GM12872 (cell line): ENCODE measurements around the gene CTRL.

Experiments
- CTCF ChIP-seq: IDR thresholded peaks from 3 replicates; pipeline ENCODE4 v1.5.1; 2011; ENCODE audit warnings: low read depth, mild to moderate bottlenecking, low read length, moderate library complexity; ENCODE audit not compliant: insufficient read depth

The CTRL gene

DNA sequence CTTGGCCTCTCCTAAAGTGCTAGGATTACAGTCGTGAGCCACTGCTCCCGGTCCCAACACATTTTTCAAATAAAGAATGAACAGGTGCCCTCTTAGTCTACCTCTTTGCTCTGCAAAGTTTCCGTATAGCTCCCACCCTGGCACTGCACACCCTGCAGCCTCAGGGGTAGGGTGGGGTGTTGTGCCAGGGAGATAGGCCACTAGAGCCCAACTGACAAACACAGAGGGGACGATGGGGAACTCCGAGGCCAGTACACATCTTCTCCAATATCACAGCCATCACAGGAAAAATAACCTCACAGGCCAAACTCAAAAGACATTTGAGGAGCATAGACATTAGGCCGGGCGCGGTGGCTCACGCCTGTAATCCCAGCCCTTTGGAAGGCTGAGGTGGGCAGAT, 39.4 kb upstream of the CTRL start:
- no peak for TF ChIP-seq CTCF

- no peak for TF ChIP-seq CTCF
Measured at GRCh38 chr16:67969254-67970039, 37.8 kb upstream of the CTRL start.

GRCh38 chr16:67968400-67969253, 37.0 kb upstream of the CTRL start, which contains the start of gene SLC12A4:
Gene SLC12A4 (minus strand): TSS chr16:67968637. CDS start chr16:67968553, 84 bp downstream.
- no peak for TF ChIP-seq CTCF

- no peak for TF ChIP-seq CTCF
Measured at GRCh38 chr16:67967958-67968399, 36.3 kb upstream of the CTRL start.

DNA sequence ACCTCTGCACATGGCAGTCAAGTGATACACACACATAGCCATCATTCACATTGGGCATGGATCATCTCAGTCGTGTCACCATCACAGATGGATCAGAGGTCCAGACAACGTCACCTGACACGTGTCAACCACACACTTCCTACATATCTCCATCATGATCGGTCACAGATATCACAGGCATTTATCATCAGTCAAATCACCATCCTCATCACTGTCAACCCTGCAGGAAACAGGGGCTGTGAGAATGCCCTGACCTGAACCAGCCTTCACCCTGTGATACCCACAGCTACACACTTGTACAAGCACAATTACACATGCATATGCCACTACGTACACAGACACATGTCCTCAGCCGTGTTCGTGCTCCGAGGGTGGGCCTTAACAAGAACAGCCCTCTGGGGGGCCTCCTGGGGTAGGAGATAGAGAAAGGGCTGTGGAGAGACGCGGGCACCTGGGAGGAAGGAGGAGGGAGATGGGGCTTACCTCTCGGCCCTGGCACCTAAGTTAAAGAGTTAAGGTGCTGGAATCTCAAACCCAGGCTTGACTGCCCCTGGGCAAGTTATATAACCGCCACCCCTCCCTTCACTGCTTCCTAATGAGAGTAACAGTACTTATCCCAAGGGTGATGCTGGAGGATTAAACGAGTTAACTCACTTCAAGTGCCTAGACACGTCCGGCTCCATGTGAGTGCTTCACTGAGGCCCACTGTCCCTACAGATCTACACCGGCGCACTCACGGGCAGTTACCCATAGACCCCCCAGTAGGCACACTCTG, 35.7 kb upstream of the CTRL start:
- TF ChIP-seq CTCF: no peak

DNA sequence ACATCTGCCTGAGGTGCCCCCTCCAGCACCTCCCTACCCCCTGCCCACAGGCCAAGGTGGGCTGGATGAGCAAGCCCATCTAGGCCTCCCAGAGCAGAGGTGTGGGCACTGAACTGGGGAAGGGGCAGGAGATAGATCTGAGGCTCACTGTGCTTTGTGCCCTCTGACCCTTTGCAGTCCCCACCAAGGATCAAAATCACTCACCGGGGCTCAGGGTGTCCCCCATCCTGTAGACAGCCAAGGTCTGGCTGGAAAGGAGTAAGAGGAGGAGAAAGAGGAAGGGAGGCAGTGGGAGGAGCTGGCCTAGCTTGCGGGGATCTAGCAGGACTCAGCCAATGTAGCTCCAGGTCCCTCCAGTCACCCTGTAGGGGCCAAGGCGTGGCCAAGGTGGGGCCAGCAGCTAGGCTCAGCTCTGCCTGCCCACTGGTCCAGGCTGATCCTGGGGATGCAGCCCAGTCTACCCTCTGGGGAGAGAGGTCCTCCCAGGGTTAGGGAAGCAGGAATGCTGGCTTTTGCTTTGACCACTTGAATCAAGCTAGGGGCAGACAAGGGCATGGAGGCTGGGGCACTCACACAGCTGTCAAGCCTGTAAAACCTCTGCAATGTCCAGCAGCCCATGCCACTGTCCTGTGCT, 35.0 kb upstream of the CTRL start:
- TF ChIP-seq CTCF: no peak
